ENCODE results near the gene KDELR1. TPM values are rescaled to one million over a fixed set of nuclear protein-coding genes. Genes with fewer than 3 reads are reported as not detected.

The KDELR1 gene
- total and polyA plus RNA-seq, 2 of the 13 experiments (the other 11 are each of a cell fraction or from before 2014, with no cell fraction given), result 134 to 185 TPM

DNA sequence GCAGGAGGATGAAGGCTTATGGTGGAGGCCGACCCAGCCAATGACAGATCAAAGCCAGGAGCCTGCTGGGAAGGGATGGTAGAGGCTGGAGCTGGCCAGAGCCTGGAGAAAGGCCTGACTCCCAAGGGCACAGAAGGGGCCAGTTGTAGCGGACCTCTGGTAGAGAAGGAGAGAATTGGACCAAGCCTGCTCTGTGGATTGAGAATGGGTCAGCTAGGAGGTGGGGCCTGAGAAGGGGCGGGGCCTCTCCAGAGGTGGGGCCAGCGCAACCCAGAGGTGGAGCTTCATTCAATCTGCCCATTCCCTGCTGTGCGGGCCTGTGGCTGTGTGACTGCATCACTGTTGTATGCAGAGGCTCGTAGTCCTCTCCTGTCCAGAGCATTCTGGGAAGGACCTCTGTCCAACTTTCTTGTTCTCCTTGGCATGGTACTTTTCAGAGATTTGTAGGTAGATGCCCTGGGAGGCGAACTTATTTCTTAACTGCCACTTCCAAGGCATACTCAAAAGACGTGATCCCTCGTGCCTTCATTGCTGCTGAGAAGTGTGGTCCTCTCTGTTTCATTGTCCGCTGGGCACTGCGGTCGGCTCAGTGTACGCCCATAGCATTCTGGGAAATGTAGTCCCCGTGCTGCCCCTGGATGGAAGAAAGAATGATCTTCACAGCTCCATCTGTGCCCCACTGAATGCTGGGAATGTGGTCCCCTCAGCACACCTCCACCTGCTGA is 8.8 kb upstream of the KDELR1 start (continued):
- TF ChIP-seq TOPORS (CRISPR knock-in tag; IDR thresholded peaks at IDR 0.05), result no peak
- TF ChIP-seq RFXAP (CRISPR knock-in tag; IDR thresholded peaks at IDR 0.05; ENCODE audit: borderline replicate concordance), result no peak
- TF ChIP-seq, protein P1, sequence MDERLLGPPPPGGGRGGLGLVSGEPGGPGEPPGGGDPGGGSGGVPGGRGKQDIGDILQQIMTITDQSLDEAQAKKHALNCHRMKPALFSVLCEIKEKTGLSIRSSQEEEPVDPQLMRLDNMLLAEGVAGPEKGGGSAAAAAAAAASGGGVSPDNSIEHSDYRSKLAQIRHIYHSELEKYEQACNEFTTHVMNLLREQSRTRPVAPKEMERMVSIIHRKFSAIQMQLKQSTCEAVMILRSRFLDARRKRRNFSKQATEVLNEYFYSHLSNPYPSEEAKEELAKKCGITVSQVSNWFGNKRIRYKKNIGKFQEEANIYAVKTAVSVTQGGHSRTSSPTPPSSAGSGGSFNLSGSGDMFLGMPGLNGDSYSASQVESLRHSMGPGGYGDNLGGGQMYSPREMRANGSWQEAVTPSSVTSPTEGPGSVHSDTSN (CRISPR knock-in tag; IDR thresholded peaks at IDR 0.05), result no peak
- no peak for TF ChIP-seq ZNF724P (CRISPR knock-in tag; IDR thresholded peaks at IDR 0.05; ENCODE audit: borderline replicate concordance)
- no peak for TF ChIP-seq HDAC6 (IDR thresholded peaks at IDR 0.05; ENCODE audit: low read depth, low read length)
- 0 out of 3 replicates have a peak, but pooled peaks have one; percentile 34 for TF ChIP-seq MXI1 (IDR thresholded peaks at IDR 0.05; ENCODE audit: borderline replicate concordance, low read depth, low read length)
- no peak for TF ChIP-seq ZKSCAN8 (CRISPR knock-in tag; IDR thresholded peaks at IDR 0.05; ENCODE audit: borderline replicate concordance)
- TF ChIP-seq, protein P2, sequence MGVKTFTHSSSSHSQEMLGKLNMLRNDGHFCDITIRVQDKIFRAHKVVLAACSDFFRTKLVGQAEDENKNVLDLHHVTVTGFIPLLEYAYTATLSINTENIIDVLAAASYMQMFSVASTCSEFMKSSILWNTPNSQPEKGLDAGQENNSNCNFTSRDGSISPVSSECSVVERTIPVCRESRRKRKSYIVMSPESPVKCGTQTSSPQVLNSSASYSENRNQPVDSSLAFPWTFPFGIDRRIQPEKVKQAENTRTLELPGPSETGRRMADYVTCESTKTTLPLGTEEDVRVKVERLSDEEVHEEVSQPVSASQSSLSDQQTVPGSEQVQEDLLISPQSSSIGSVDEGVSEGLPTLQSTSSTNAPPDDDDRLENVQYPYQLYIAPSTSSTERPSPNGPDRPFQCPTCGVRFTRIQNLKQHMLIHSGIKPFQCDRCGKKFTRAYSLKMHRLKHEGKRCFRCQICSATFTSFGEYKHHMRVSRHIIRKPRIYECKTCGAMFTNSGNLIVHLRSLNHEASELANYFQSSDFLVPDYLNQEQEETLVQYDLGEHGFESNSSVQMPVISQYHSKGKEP (CRISPR knock-in tag; IDR thresholded peaks at IDR 0.05), result no peak
- no peak for TF ChIP-seq SKI (IDR thresholded peaks at IDR 0.05; ENCODE audit: partially characterized antibody)
- TF ChIP-seq MAFK (conservative IDR thresholded peaks at IDR 0.05 in 1 of 2, IDR thresholded peaks at IDR 0.05 in 1 of 2; ENCODE audit: low read length in 2 of 2), result no peak
- no peak for TF ChIP-seq ZC3H13 (CRISPR knock-in tag; IDR thresholded peaks at IDR 0.05)
- no peak for TF ChIP-seq RFX5 (IDR thresholded peaks at IDR 0.05; ENCODE audit: low read depth, low read length)
- TF ChIP-seq ZC3H4 (CRISPR knock-in tag; IDR thresholded peaks at IDR 0.05; ENCODE audit: borderline replicate concordance), result no peak
- no peak for TF ChIP-seq IRF2 (CRISPR knock-in tag; IDR thresholded peaks at IDR 0.05)
- TF ChIP-seq, protein P3, sequence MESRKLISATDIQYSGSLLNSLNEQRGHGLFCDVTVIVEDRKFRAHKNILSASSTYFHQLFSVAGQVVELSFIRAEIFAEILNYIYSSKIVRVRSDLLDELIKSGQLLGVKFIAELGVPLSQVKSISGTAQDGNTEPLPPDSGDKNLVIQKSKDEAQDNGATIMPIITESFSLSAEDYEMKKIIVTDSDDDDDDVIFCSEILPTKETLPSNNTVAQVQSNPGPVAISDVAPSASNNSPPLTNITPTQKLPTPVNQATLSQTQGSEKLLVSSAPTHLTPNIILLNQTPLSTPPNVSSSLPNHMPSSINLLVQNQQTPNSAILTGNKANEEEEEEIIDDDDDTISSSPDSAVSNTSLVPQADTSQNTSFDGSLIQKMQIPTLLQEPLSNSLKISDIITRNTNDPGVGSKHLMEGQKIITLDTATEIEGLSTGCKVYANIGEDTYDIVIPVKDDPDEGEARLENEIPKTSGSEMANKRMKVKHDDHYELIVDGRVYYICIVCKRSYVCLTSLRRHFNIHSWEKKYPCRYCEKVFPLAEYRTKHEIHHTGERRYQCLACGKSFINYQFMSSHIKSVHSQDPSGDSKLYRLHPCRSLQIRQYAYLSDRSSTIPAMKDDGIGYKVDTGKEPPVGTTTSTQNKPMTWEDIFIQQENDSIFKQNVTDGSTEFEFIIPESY (CRISPR knock-in tag; IDR thresholded peaks at IDR 0.05), result no peak
- TF ChIP-seq POGZ (CRISPR knock-in tag; IDR thresholded peaks at IDR 0.05), result no peak
- no peak for TF ChIP-seq ZKSCAN1 (IDR thresholded peaks at IDR 0.05; ENCODE audit: low read length)
- TF ChIP-seq ZNF589 (CRISPR knock-in tag; conservative IDR thresholded peaks at IDR 0.05), result no peak
- TF ChIP-seq, protein P4, sequence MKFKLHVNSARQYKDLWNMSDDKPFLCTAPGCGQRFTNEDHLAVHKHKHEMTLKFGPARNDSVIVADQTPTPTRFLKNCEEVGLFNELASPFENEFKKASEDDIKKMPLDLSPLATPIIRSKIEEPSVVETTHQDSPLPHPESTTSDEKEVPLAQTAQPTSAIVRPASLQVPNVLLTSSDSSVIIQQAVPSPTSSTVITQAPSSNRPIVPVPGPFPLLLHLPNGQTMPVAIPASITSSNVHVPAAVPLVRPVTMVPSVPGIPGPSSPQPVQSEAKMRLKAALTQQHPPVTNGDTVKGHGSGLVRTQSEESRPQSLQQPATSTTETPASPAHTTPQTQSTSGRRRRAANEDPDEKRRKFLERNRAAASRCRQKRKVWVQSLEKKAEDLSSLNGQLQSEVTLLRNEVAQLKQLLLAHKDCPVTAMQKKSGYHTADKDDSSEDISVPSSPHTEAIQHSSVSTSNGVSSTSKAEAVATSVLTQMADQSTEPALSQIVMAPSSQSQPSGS (CRISPR knock-in tag; IDR thresholded peaks at IDR 0.05), result 0 out of 2 replicates have a peak, but pooled peaks have one; percentile 23
- TF ChIP-seq NFKB2 (CRISPR knock-in tag; IDR thresholded peaks at IDR 0.05; ENCODE audit: borderline replicate concordance), result no peak
- no peak for TF ChIP-seq KDM1A (CRISPR knock-in tag; IDR thresholded peaks at IDR 0.05)
- no peak for TF ChIP-seq ZNF34 (CRISPR knock-in tag; IDR thresholded peaks at IDR 0.05; ENCODE audit: borderline replicate concordance)
- TF ChIP-seq TAF1 (CRISPR knock-in tag; IDR thresholded peaks at IDR 0.05), result peak; percentile 45; the same call in 1 of the 2 replicates
- no peak for TF ChIP-seq TCF7 (IDR thresholded peaks at IDR 0.05; ENCODE audit: low read depth)
- no peak for TF ChIP-seq ATAD3A (CRISPR knock-in tag; IDR thresholded peaks at IDR 0.05)
- TF ChIP-seq ZNF788 (CRISPR knock-in tag; IDR thresholded peaks at IDR 0.05; ENCODE audit: borderline replicate concordance), result no peak

Data from HepG2 (cell line).